ENCODE results near the gene FCER1G. TPM values are rescaled to one million over a fixed set of nuclear protein-coding genes. Genes with fewer than 3 reads are reported as not detected.
A peak's percentile ranks its signal among the peaks of the same experiment; 100 is the strongest.

FCER1G gene
- total and polyA plus RNA-seq, 7 donors: 14.4 to 243 (median 77.7) TPM

GRCh38 chr1:161173711-161174110 lies 41.4 kb upstream of the FCER1G start:
- TF ChIP-seq POLR2AphosphoS5 (IDR thresholded peaks at IDR 0.05) (no peak), CTCF (IDR thresholded peaks at IDR 0.05) (no peak)
- Histone ChIP-seq H3K27ac (peak overlapping the region in 3 of 4 donors; percentile 33 to 51 (median 51)), H3K36me3 (peaks cover 28 to 73% (median 39%) of the 10 kb centered on the region in 4 donors), H3K27me3 (no peaks in the 10 kb centered on the region), H3K4me3 (no peak overlapping the region), H3K9me3 (no peaks in the 10 kb centered on the region), H3K4me1 (peaks cover 0 to 38% (median 24%) of the 10 kb centered on the region in 4 donors)
- WGBS, 2 donors: 94 to 95% methylated on average over 11 of the region's 11 CpGs
- intact Hi-C loops (cut with DNase I): no loop called here
- no peak for DNase-seq

- TF ChIP-seq EP300 (IDR thresholded peaks at IDR 0.05) (no peak), POLR2A (IDR thresholded peaks at IDR 0.05) (no peak), POLR2AphosphoS5 (IDR thresholded peaks at IDR 0.05) (no peak), CTCF (IDR thresholded peaks at IDR 0.05) (no peak)
- intact Hi-C loops (cut with DNase I): no loop called here
- Histone ChIP-seq H3K36me3 (peaks cover 28 to 61% (median 35%) of the 10 kb centered on the region in 4 donors), H3K4me3 (no peak overlapping the region), H3K27ac (no peak overlapping the region), H3K4me1 (peaks cover 0 to 38% (median 24%) of the 10 kb centered on the region in 4 donors), H3K27me3 (no peaks in the 10 kb centered on the region), H3K9me3 (no peaks in the 10 kb centered on the region)
- WGBS, 2 donors: 96 to 97% methylated on average over 11 of the region's 11 CpGs
- DNase-seq: no peak
Observed at GRCh38 chr1:161174911-161175310, 40.2 kb upstream of the FCER1G start.

GRCh38 chr1:161175771-161176453 lies 39.2 kb upstream of the FCER1G start:
- intact Hi-C loops (cut with DNase I): no loop called here
- peaks cover 24 to 51% (median 29%) of the 10 kb centered on the region in 4 donors for H3K36me3 ChIP-seq
- no peaks in the 10 kb centered on the region for H3K9me3 ChIP-seq
- no peak for DNase-seq
- H3K4me1 ChIP-seq: peaks cover 0 to 38% (median 24%) of the 10 kb centered on the region in 4 donors
- 87 to 90% methylated on average over 10 of the region's 10 CpGs for WGBS, 2 donors
- H3K4me3 ChIP-seq: peak overlapping the region in 2 of 4 donors; percentile 64 to 78
- no peaks in the 10 kb centered on the region for H3K27me3 ChIP-seq
- TF ChIP-seq EP300 (IDR thresholded peaks at IDR 0.05) (no peak), POLR2A (IDR thresholded peaks at IDR 0.05) (no peak), POLR2AphosphoS5 (IDR thresholded peaks at IDR 0.05) (no peak), CTCF (IDR thresholded peaks at IDR 0.05) (no peak)
- H3K27ac ChIP-seq: peak overlapping the region; percentile 85 to 92 (median 88)

- TF ChIP-seq POLR2A (IDR thresholded peaks at IDR 0.05) (no peak), EP300 (IDR thresholded peaks at IDR 0.05) (no peak), CTCF (IDR thresholded peaks at IDR 0.05) (no peak), POLR2AphosphoS5 (IDR thresholded peaks at IDR 0.05) (no peak)
- Histone ChIP-seq H3K36me3 (peaks cover 17 to 44% (median 22%) of the 10 kb centered on the region in 4 donors), H3K27me3 (no peaks in the 10 kb centered on the region), H3K4me3 (peak overlapping the region; percentile 64 to 78 (median 76)), H3K27ac (peak overlapping the region; percentile 85 to 92 (median 88)), H3K4me1 (peaks cover 0 to 38% (median 24%) of the 10 kb centered on the region in 4 donors), H3K9me3 (no peaks in the 10 kb centered on the region)
- intact Hi-C loops (cut with DNase I): loop anchor here (1.0 kb wide), 1 partner anchor 10 kb away; the partner anchor contains the start of gene PPOX
- WGBS, 2 donors: 10 to 18% methylated on average over 17 of the region's 17 CpGs
- no peak for DNase-seq
Observed at GRCh38 chr1:161176468-161177111, 38.5 kb upstream of the FCER1G start.

All from sigmoid colon (tissue), 7 donors.